ENCODE measurements around the gene BTBD17.

- TF ChIP-seq GATA3 (IDR thresholded peaks at IDR 0.05; ENCODE audit: low read depth, low read length) = no peak
- TF ChIP-seq GATA2 (IDR thresholded peaks at IDR 0.05; ENCODE audit: low read depth, low read length) = no peak
Observed at GRCh38 chr17:74343526-74344284, 18.0 kb downstream of the BTBD17 start.

Data from SH-SY5Y (cell line).